HG03442 (cell line): ENCODE data around the gene SBF2.
"Not testable (repeated sequence)": the region's sequence is repeated elsewhere in the genome, so short reads cannot be mapped to it uniquely, and the experiment has no call there.

Source experiments
- ATAC-seq: cut with Tn5 transposase; IDR thresholded peaks from one replicate; pipeline ENCODE4 v1.9.1; 2021; ENCODE audit warnings: mild to moderate bottlenecking, moderate library complexity; ENCODE audit not compliant: unreplicated experiment

SBF2 gene

DNA sequence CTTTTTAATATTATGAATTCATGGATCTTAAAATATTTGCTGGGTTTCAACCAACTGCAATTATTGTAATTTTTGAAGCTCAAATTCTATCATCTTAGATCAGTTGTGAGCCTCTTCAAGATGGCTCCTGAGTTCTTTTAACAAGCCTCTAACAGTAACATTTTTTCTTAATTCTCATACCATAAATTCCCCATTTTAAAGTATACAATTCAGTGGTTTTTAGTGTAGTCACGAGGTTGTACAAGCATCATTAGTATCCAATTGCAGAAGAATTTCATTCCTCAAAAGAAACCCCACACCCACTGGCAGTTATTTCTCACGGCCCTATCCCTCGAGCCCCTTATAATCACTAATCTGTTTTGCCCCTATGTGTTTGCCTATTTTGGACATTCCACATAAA, 270.8 kb downstream of the SBF2 start:
- no peak for ATAC-seq

DNA sequence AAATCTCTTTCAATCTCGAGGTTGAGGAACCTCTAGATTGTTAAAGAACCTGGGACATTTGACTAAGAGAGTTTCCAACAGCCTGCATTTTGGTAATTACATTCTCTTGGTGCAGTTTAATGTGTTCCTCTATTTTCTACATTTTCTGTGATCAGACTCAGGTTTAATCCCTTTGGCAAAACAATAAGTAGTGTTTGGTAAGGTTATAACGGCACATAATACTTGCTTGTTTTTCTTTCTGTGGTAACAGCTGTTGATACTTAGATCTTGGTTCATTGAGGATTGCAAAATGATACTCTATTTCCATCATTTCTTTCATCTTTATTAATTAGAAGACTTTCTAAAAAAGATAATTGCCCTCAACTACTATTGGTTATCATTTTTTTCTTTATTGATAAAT, 271.3 kb downstream of the SBF2 start:
- no peak for ATAC-seq

- ATAC-seq: no peak
These were observed 272.5 kb downstream of the SBF2 start for GRCh38 chr11:10021563-10021962.

GRCh38 chr11:10019906-10020682, 273.9 kb downstream of the SBF2 start:
- ATAC-seq: no peak

DNA sequence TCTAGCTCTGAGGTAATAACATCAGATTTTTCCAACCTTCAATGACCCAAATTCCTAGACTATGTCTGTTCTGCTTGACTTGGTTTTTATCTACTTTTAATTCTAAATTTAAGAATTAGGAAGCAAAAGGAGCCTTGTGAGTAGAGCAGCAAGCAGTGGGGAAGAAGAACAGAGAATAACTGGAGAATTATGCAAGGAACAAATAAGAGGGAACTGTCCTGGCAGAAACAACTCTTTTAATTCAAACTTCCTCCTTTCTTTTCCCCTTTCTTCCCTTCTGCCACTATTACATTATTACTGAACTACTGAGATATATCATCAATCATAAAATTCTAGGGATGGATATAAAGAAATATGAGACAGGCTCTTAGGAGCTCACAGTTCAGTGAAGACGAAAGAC, 276.1 kb downstream of the SBF2 start:
- ATAC-seq: no peak

DNA sequence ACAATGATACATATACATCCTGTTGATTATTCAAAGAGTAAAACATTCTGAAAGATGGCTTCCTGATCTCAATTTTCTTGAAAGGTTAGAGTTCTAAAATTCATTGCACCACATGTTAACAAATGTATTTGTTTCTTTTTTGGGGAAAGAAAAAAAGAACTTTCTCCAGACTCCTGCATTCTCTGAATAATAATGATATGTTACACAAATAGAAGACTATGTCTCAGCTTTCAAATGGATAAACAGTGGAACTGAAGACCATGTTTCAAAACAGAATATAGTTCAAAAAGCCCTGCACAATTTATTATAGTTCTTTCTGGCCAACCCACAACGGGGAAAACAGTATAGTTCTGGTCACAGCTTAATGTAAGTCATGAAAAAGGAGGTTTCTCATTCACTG, 277.0 kb downstream of the SBF2 start:
- ATAC-seq: no peak

- ATAC-seq: no peak
These were observed 282.0 kb downstream of the SBF2 start for GRCh38 chr11:10012068-10012467.

DNA sequence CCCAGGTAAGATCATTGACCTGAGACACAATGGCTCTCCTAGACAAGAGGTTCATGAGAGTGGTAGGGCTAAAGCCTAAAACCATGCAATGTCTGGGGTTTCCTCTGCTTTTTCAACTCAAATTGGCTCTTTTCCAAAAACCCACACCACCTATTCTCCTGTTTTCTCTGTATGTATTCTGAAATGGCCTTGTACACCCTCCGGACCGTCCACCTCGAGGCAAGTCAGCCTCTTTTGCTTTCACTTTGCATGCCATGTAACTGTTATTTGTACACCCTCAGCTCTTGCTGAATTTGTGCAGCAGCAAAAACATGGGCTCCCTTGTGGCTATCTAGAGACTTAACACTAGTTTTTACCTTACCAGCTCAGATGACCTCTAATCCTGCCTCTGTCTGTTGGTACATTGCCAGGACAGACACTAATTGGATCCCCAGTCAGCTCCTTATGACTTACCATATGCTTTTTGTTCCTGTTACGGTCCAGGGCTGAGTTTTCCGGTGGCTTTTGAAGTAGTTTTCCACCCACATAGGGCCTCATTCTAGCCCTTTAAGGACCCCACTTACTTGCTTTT, 288.0 kb downstream of the SBF2 start:
- no peak for ATAC-seq

DNA sequence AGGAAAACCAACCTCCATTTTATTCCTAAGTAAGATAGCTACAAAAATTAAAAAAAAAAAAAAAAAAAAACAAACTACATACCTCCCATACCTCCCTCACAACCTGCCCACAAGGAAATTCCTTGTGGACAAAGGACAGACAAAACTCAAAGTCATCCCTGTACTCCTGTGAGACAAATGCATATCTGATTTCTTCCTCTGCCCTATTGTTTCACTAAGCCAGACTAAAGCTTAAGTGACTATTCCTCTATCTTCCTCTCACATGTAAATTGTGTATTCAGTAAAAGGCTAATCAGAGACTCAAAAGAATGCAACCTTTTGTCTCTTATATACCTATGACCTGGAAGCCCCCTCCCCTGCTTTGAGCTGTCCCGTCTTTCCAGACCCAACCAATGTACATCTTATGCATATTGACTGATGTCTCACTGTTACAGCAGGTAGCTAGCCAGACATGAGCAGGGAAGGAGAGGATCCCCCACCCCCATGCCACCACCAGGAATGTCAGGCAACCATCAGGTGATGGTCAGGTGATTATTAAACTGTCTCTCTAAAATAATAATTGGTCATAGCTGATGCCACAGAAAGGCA, 289.4 kb downstream of the SBF2 start:
- ATAC-seq: no peak

DNA sequence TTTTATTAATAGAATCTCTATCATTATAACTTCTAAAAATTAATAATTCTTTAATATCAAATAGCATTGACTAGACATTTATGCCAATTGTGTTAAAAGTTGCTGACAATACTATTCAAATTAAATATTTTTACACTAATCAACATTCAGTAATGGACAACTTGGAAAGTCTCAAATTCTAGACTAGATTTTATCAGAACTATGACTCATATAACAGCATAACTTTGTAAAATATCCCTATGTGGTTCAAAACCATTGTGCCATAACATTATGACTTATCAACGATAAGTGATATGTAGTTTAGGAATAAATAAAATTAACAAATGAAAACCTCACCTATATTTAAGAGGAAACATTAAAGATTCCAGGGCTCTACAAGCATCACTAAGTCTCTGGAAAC, 291.8 kb downstream of the SBF2 start:
- ATAC-seq: no peak

DNA sequence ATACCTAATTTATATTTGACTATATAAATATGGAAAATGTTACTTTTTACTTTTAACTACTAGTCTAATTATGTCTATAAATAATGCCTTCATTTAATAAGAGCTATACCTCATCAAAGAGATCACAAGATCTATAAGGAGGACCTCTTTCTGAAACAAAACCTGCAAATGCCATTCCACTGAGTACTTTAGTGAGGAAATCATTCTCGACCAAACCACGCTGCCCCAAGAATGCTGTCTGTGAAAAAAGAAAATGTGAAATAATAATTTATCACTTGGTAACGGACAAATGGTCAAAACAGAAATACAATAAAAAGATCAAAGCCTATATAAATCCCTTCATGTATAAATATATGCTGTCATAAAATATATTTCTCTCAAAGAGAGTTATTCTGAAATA, 301.7 kb downstream of the SBF2 start:
- no peak for ATAC-seq

DNA sequence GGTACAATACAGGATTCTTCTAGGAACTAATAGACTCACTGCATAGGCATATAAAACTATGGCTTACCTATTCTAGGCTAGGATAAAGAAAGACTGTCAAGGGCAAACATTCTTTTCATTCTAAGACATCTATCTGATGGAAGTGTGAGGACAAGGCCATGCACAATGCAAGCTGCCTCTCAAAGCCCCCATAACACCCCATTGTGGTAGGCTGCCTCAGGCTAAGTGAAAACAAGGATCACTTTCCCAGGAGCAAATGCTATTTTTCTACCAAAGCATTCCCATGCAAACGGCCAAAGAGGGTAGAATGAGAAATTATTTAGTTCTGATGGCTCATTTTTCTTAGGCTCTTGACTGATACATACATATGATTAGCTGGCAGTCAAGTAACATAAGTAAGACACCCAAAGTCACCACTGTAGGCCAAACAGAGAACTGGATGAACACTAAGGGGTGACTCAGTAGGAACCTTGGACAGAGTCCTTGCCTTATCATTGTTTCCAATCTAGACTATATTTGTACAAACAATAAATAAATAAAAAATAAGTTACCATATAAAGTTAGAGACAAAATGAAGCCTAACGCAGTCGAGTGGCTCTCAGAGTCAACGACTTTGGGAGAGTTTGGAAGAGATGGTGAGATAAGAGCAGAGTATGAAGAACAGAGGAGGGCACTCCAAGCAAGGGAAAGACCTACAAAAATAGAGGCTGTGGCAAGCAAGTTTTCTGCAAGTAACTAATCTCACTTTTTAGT, 303.6 kb downstream of the SBF2 start:
- ATAC-seq: no peak

- ATAC-seq: not testable (repeated sequence)
These were observed 306.7 kb downstream of the SBF2 start for GRCh38 chr11:9987303-9987702.

GRCh38 chr11:9982796-9983579, 311.0 kb downstream of the SBF2 start:
- no peak for ATAC-seq

- ATAC-seq: no peak
These were observed 311.8 kb downstream of the SBF2 start for GRCh38 chr11:9982127-9982795.

- ATAC-seq: no peak
These were observed 313.1 kb downstream of the SBF2 start for GRCh38 chr11:9980931-9981330.

DNA sequence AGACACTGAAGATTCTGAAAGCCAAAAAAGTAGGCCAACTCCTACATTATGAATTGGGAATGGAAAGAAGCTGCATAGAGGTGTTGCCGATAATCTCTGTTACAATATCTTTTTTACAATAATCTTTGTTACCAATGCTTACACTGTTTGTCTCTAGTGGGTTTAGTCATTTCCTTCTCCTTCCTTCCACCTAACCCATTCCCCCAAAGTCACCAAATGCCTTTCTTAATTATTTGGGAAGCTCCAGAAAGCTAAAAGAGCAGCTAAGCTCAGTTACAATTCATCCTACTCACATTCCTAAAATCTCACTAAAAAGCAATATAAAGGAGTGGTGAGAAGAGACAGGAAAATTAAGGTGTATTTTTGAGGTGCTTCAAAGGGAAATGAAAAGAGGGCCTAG, 316.5 kb downstream of the SBF2 start:
- no peak for ATAC-seq

DNA sequence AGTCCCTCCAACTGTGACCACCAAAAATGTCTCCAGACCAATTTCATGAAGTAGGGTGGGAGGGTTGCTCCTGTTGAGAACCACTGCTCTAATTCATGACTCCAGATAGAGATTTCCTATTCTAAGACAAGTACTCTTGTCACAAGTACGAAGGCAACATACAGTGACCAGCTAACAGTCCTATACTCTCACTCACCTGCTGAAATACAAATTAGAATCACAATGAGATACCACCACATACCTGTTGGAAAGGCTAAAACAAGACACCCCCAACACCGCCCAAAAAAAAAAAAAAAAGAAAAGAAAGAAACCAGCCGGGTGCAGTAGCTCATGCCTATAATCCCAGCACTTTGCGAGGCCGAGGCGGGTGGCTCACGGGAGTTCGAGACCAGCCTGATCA, 319.6 kb downstream of the SBF2 start:
- no peak for ATAC-seq

- ATAC-seq: no peak
These were observed 320.1 kb downstream of the SBF2 start for GRCh38 chr11:9973921-9974320.

DNA sequence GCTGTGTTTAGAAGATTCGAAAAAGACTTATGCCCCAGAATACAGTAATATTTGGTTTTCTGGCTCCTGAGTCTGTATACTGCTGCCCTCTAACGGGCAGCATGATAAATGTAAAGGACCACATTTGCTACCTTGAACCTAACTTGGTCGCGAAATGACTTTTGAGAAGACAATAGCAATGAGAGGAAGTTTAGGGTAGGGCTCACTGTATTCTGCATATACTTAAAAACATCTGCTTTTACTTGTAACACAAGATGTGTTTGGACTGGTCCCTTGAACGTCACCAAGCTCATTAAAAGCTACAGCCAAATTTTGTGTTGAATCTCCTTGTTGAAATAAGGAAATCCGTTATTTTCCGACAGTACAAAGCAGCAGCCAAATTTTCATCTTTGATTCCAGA, 321.0 kb downstream of the SBF2 start:
- no peak for ATAC-seq
